HG03139 (cell line): ENCODE data around the gene GPR183.

Source experiments
- ATAC-seq: cut with Tn5 transposase; IDR thresholded peaks from one replicate; pipeline ENCODE4 v1.9.1; 2021; ENCODE audit not compliant: unreplicated experiment

The GPR183 gene

GRCh38 chr13:99307247-99307646 lies at the start of gene GPR183:
GPR183 (minus strand) TSS chr13:99307399; CDS start chr13:99296145, 11,254 bp downstream.
- peak; percentile 58 for ATAC-seq

DNA sequence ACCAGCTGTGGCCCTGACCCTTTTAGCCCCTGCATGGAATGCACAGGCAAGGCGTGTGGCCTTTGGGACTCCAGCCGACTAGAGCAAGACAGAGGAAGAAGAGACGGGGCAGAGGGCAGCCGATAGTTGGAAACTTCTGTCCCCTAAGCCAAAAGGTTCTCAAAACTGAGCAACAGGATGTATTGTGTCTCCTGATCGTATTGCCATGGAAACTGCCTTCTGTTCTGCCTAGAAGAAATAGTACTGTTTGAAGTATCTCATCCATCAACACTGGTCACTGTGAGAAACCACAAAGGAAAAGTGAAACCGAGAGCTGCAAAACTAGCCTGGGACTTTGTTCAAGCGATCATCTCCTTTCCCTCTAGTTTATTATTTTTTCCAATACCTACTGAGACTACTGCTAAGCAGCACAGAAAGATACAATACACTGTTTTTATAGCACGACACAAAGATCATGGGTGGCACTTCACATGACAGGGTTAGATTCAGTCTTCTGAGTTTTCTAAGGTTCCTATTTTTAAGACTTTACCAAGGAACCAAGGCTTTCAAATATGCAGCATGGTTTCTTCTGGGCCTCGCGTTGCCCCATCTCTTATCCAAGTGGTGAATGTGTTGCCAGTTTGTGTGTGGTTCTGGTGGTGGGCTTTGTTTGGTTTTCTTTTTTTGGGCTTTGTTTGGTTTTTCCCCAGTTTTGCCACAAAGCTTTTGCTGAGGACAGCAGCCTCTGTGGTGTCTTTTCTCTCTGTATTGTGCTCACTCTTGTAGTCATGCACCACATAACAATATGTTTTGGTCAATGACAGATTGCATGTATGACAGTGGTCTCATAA lies 49.3 kb upstream of the GPR183 start:
- ATAC-seq, result peak; percentile 50

DNA sequence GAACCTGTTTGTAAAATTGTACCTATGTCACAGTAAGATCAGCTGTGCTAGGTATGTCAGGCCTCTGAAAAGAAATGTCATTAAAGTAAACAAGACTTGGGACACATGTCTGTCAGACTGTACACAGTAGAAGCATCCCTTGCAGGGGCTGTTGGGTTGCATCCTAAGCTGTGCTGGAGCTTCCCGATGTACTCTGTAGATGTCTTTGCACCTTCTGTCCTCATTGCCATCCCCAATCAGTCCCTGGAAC lies 48.7 kb upstream of the GPR183 start:
- no peak for ATAC-seq

GRCh38 chr13:99355267-99356011 lies 48.2 kb upstream of the GPR183 start:
- ATAC-seq, result no peak

DNA sequence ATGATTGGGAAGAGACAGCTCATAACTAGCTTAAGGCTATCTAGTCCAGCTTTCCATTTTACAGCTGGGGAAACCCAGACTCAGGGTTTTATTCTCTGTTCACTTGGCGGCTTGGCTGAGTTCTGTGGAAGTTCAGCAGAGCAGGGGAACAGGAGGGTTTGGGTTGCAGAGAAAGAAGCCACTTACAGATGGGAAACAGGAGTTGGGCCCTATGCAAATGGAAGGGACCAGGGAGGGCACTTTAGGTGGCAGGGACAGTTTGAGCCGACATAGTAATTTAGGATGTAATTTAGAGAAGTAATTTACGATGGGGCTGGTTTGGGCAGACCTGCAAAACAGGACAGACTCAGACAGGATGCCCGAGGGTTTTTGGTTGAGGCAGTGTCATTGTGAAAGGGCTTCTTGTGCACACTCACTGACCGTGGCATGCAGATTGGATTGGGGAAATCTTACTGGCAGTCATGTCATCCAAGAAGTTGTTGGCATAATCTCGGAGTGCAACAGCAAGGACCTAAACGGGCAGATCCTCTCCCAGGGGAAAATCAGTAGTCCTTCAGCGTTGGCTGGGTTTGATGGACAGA lies 47.3 kb upstream of the GPR183 start:
- ATAC-seq, result no peak

- ATAC-seq, result no peak
Observed at GRCh38 chr13:99353836-99354235, 46.6 kb upstream of the GPR183 start.

DNA sequence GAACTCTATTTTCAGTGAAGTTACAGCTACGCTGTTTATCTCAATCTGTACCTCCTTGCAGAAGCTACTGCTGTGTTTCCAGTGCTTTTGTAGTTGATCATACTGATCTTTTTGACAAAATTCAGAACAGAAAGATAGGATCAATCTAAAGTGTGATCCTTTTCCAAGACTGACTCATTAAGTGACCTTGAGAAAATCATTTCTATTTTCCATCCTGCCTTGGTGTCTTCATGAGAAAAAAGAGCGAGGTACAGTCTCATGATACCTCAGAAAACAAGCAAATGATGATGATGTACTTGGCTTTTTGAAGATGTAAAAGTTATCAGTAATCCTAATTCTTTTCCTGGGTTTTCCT lies 46.0 kb upstream of the GPR183 start:
- ATAC-seq, result no peak

DNA sequence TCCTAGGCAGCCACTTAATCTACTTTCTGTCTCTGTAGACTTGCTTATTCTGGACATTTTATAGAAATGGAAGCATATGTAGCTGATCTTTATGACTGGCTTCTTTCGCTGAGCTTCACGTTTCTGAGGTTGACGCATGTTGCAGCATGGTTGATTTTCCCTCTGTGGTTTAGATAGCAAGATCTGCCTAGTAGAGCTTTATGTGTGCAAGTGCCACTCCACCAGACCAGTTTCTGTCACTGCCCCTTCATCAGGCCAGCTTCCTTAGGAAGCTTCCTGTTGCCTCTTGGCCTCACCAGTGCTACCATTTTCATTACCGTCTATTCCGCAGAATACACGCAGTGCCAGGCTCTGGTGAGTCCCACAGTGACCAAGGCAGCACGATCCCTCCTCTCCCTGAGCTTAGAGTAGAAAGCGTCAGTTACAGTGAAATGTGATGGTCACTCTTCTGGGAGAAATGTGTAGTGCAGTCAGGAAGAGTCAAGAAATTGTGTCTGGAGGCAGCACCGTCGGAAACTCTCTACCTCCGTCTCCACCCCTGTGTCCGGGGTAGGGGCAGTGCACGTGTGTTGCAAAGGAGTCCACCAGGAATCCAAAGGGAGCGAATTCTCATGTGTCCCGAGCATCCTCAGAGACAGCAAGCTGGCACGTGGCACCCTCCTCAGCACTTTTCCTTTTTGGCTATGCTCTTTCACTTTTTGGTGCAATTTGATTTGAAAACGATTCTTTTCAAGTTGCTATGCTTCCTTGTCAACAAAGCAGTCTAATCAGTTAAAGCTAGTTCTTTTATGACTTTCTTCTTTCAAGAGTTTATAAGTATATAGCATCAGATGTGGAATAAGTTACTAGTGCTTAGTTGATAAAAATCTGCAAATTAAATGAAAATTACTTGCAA lies 45.4 kb upstream of the GPR183 start:
- ATAC-seq, result no peak

DNA sequence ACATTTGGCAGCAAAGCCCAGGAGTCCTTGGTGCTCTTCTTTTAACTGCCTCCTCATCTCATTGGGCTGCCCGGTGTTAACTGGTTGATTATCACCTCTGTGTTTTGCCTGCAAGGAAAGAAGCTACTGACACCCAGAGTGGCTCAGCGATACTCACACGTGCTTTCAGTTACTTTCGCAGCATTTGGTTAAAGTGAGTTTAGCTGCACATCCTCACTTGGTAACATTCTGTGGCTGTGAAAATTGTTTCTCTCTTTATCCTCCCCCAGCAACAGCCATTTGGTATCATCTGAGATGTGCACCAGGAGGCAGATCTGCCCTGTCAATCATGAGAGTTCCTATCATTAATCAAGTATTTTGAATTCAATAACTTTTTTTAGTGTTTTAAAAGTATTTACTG lies 44.6 kb upstream of the GPR183 start:
- ATAC-seq, result no peak

- ATAC-seq, result no peak
Observed at GRCh38 chr13:99350191-99350590, 43.0 kb upstream of the GPR183 start.

- ATAC-seq, result peak; percentile 42
Observed at GRCh38 chr13:99347911-99348451, 40.8 kb upstream of the GPR183 start.

DNA sequence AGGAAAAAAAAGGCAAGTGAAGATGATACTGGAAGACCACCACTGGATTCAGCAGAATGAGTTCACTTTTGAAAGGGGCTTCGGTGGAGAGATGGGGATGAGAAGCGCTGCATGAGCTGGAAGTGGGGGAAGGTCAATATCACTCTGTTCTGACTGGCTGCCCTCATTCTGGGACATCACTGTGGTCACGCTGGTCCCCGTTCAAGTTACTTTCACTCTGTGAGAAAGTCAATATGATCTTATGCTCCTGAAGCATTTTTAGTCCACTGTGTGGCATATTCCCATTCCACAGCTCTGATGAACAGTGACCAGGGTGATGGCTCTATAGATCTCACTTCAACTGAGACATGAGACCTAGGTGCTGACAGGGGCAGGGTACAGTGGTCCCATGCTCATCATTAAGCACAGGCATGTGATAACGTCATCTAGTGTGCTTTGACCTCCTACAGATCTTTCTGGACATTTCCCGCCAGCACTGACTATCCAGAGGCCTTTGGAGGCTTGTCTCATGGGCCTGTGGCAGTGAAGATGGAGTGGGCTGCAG lies 40.2 kb upstream of the GPR183 start:
- ATAC-seq, result peak; percentile 4

DNA sequence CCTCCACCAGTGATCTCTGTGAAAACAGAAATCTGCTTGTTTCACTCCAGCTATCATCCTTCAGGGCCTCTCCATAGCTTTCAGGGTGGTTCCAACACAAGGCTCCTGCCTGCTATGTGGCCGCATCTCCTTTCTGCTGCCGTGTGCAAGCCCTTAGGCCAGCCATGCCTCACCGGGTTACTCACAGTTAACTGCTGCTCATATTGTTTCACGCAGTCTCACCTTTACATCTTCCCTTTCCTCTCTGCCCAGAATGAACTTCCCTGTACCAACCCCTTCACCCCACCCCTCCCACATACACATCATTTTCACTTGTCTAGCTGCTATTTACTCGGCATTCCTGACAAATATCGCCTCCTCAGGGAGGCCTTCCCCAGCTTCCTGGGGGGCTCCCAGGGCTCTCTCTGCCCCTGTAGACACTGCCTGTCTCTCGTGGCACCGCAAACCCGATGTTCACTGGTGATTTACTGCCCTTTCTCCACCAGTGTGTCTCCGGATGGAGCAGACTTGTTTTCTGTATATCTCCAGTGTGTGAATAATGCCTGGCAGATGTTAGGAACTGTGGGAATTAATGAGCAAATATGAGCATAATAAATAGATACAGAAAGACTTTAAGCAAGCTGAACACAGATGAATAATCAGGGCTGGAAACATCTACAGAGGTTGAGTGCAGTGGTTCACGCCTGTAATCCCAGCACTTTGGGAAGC lies 39.3 kb upstream of the GPR183 start:
- no peak for ATAC-seq

GRCh38 chr13:99345345-99345744 lies 38.1 kb upstream of the GPR183 start:
- ATAC-seq, result no peak

- no peak for ATAC-seq
Observed at GRCh38 chr13:99344610-99345208, 37.5 kb upstream of the GPR183 start.

DNA sequence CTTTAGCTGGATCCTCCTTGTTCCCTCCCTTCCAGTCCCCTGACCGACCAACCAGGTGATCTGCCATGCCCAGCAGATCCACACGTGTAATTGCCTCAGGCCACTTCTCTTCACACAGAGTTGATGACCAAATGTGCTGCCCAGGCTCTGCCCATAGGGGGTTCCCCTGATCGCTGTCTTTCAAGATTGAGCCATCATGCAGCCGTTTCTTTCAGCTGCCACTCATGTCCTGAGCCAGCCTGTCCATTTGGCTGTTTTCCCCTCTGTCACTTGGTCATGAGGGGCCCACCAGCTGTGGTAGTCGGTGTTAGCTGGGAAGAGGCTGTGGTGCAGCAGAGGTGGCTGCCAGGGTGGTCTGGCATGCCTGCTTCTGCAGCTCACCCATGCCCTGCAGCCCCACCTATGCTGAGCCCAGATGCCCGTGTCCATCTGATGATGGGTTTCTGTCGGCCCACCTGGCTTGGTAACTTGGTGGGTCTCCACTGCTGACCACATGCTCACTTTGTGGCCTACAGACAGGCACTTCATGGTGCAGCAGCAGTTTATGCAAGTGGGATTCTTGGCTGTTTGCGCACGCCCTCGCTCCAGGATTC lies 35.6 kb upstream of the GPR183 start:
- no peak for ATAC-seq

GRCh38 chr13:99341969-99342722 lies 34.9 kb upstream of the GPR183 start:
- no peak for ATAC-seq

- no peak for ATAC-seq
Observed at GRCh38 chr13:99340638-99341037, 33.4 kb upstream of the GPR183 start.
